Aorta (tissue), 5 donors: Measurements from ENCODE around the gene COG5. TPM values are rescaled to one million over a fixed set of nuclear protein-coding genes. Genes with fewer than 3 reads are reported as not detected.

ENCODE experiments used
- ATAC-seq: fragments of 200-7000 bp; cut with Tn5 transposase; one replicate; pipeline ENCODE4 v1.9.1; 2022; ENCODE audit warnings: moderate library complexity; ENCODE audit not compliant: low FRiP score
- DNase-seq, 2 donors: peaks; one replicate each; pipeline ENCODE4 v3.0.0-alpha.2; 2020
- H3K27ac ChIP-seq, 2 donors: one replicate each; pipeline ENCODE4 v1.5.1; 2013; ENCODE audit warnings: low read length in 2 of 2, mild to moderate bottlenecking in 2 of 2, moderate library complexity in 2 of 2, control low read depth in 1 of 2, inconsistent platforms in 1 of 2, low read depth in 1 of 2
- H3K27me3 ChIP-seq, 2 donors: one replicate each; pipeline ENCODE4 v1.6.1; 2013; ENCODE audit warnings: control low read depth in 1 of 2, low read length in 1 of 2, mild to moderate bottlenecking in 1 of 2, moderate library complexity in 1 of 2; ENCODE audit not compliant: insufficient read depth in 2 of 2, control insufficient read depth in 1 of 2
- H3K36me3 ChIP-seq, 2 donors: one replicate each; pipeline ENCODE4 v1.6.1; 2013; ENCODE audit warnings: control low read depth in 1 of 2, low read length in 1 of 2, mild to moderate bottlenecking in 1 of 2; ENCODE audit not compliant: insufficient read depth in 2 of 2, control insufficient read depth in 1 of 2
- H3K4me1 ChIP-seq, 2 donors: one replicate each; pipeline ENCODE4 v1.6.1; 2013; ENCODE audit warnings: low read length in 2 of 2, control low read depth in 1 of 2, mild to moderate bottlenecking in 1 of 2, moderate library complexity in 1 of 2; ENCODE audit not compliant: insufficient read depth in 2 of 2, control insufficient read depth in 1 of 2
- H3K4me3 ChIP-seq, 2 donors: one replicate each; pipeline ENCODE4 v1.5.1; 2013; ENCODE audit warnings: low read length in 2 of 2, control low read depth in 1 of 2, mild to moderate bottlenecking in 1 of 2
- H3K9me3 ChIP-seq: one replicate; pipeline ENCODE4 v1.6.1; 2013; ENCODE audit warnings: mild to moderate bottlenecking, low read length; ENCODE audit not compliant: control insufficient read depth
- WGBS, 2 donors: extraction: QIAGEN DNeasy Blood & Tissue Kit; methylation state at CpG; one replicate each; pipeline ENCODE4 v1.1.7; 2013; 5-methylcytosine and 5-hydroxymethylcytosine counted together
- intact Hi-C, 2 donors: fragments of 100-400 bp; cut with DNase I; formaldehyde crosslinking; loops; one replicate each; pipeline versions ENCODE4 v1.14.2 to v1.15.0; 2022
- polyA plus RNA-seq, 2 donors: library from polyadenylated mRNA; stranded (reverse); fragments of 200-250 nt; gene quantifications; one replicate each; pipeline ENCODE4 v1.2.3, GENCODE V29; 2013
- total RNA-seq, 2 donors: library from RNA; stranded (reverse); fragmentation: NEBNext Ultra II Directional; extraction: Animal tissue kit (Norgen Biotek cat#: 25700); gene quantifications; one replicate each; pipeline ENCODE4 v1.2.1, GENCODE V29; 2021
- donor health status: healthy with polysubstance abuse.
- donor health status: Bipolar disorder and iron deficiency.
- donor health status: DM: no; HTN: no; CAD: no.
- donor health status: DM: no; HTN: no; CAD: no.
- donor health status: DM: yes; HTN: yes; CAD: no.

COG5 gene
- total and polyA plus RNA-seq, 4 donors: 8.6 to 58.2 (median 33.4) TPM

- WGBS, 2 donors: 84 to 90% methylated on average over 1 of the region's 1 CpG
- no peak for ATAC-seq
- intact Hi-C loops: no loop called here
- no peak overlapping the region for H3K27ac ChIP-seq
- no peaks in the 10 kb centered on the region for H3K4me1 ChIP-seq
- H3K27me3 ChIP-seq: no peaks in the 10 kb centered on the region
- no peaks in the 10 kb centered on the region for H3K36me3 ChIP-seq
- DNase-seq: no peak
- H3K4me3 ChIP-seq: no peak overlapping the region
- H3K9me3 ChIP-seq: no peaks in the 10 kb centered on the region
Observed at GRCh38 chr7:107321611-107322010, 242.1 kb downstream of the COG5 start.

- no peaks in the 10 kb centered on the region for H3K9me3 ChIP-seq
Observed at GRCh38 chr7:107319724-107320228, 243.9 kb downstream of the COG5 start.

GRCh38 chr7:107318523-107319160 is 245.1 kb downstream of the COG5 start:
- 89 to 90% methylated on average over 3 of the region's 3 CpGs for WGBS, 2 donors
- H3K9me3 ChIP-seq: no peaks in the 10 kb centered on the region
- H3K36me3 ChIP-seq: no peaks in the 10 kb centered on the region
- intact Hi-C loops: no loop called here
- no peak overlapping the region for H3K4me3 ChIP-seq
- no peak overlapping the region for H3K27ac ChIP-seq
- no peaks in the 10 kb centered on the region for H3K27me3 ChIP-seq
- no peaks in the 10 kb centered on the region for H3K4me1 ChIP-seq
- ATAC-seq (no peak), DNase-seq (no peak)

More at GRCh38 chr7:107319724-107320228, 243.9 kb downstream of the COG5 start:
- no peak for DNase-seq
- Histone ChIP-seq H3K27ac (no peak overlapping the region), H3K27me3 (no peaks in the 10 kb centered on the region), H3K4me3 (no peak overlapping the region), H3K36me3 (no peaks in the 10 kb centered on the region), H3K4me1 (no peaks in the 10 kb centered on the region)
- 94% methylated on average over 2 of the region's 2 CpGs for WGBS, 2 donors
- ATAC-seq: no peak
- intact Hi-C loops: no loop called here

GRCh38 chr7:107315716-107316220 is 248.0 kb downstream of the COG5 start:
- intact Hi-C loops: no loop called here
- 87 to 89% methylated on average over 1 of the region's 1 CpG for WGBS, 2 donors
- no peak for ATAC-seq
- H3K36me3 ChIP-seq: no peaks in the 10 kb centered on the region
- H3K27ac ChIP-seq: no peak overlapping the region
- no peaks in the 10 kb centered on the region for H3K4me1 ChIP-seq
- no peaks in the 10 kb centered on the region for H3K9me3 ChIP-seq
- DNase-seq: no peak
- no peaks in the 10 kb centered on the region for H3K27me3 ChIP-seq
- H3K4me3 ChIP-seq: no peak overlapping the region

- no peak for DNase-seq
- 94 to 100% methylated on average over 1 of the region's 1 CpG for WGBS, 2 donors
- no peak overlapping the region for H3K27ac ChIP-seq
- no peaks in the 10 kb centered on the region for H3K9me3 ChIP-seq
- intact Hi-C loops: no loop called here
- H3K4me3 ChIP-seq: no peak overlapping the region
- H3K36me3 ChIP-seq: no peaks in the 10 kb centered on the region
- no peak for ATAC-seq
- no peaks in the 10 kb centered on the region for H3K4me1 ChIP-seq
- H3K27me3 ChIP-seq: no peaks in the 10 kb centered on the region
Observed at GRCh38 chr7:107313355-107313754, 250.4 kb downstream of the COG5 start.

- H3K36me3 ChIP-seq: no peaks in the 10 kb centered on the region
- DNase-seq (no peak), ATAC-seq (no peak)
- H3K4me3 ChIP-seq: no peak overlapping the region
- no peak overlapping the region for H3K27ac ChIP-seq
- no peaks in the 10 kb centered on the region for H3K9me3 ChIP-seq
- intact Hi-C loops: no loop called here
- no peaks in the 10 kb centered on the region for H3K4me1 ChIP-seq
- 77 to 90% methylated on average over 4 of the region's 4 CpGs for WGBS, 2 donors
- no peaks in the 10 kb centered on the region for H3K27me3 ChIP-seq
Observed at GRCh38 chr7:107312418-107312817, 251.3 kb downstream of the COG5 start.

GRCh38 chr7:107309296-107309695 is 254.4 kb downstream of the COG5 start:
- intact Hi-C loops: no loop called here

GRCh38 chr7:107304636-107305035 is 259.1 kb downstream of the COG5 start:
- intact Hi-C loops: no loop called here
- ATAC-seq (no peak), DNase-seq (no peak)
- no peak overlapping the region for H3K4me3 ChIP-seq
- peaks cover 0 to 3% of the 10 kb centered on the region in 2 donors for H3K36me3 ChIP-seq
- no peaks in the 10 kb centered on the region for H3K4me1 ChIP-seq
- 81 to 83% methylated on average over 3 of the region's 3 CpGs for WGBS, 2 donors
- H3K9me3 ChIP-seq: peaks cover 3% of the 10 kb centered on the region
- H3K27me3 ChIP-seq: no peaks in the 10 kb centered on the region
- H3K27ac ChIP-seq: no peak overlapping the region

More at GRCh38 chr7:107309296-107309695, 254.4 kb downstream of the COG5 start:
- ATAC-seq (no peak), DNase-seq (no peak)
- no peak overlapping the region for H3K4me3 ChIP-seq
- H3K9me3 ChIP-seq: peaks cover 3% of the 10 kb centered on the region
- H3K27me3 ChIP-seq: no peaks in the 10 kb centered on the region
- no peaks in the 10 kb centered on the region for H3K4me1 ChIP-seq
- H3K27ac ChIP-seq: no peak overlapping the region
- peaks cover 0 to 3% of the 10 kb centered on the region in 2 donors for H3K36me3 ChIP-seq
- WGBS, 2 donors: 71 to 78% methylated on average over 1 of the region's 1 CpG

GRCh38 chr7:107304063-107304462 is 259.7 kb downstream of the COG5 start:
- H3K4me3 ChIP-seq: no peak overlapping the region
- H3K9me3 ChIP-seq: peaks cover 3% of the 10 kb centered on the region
- no peaks in the 10 kb centered on the region for H3K27me3 ChIP-seq
- H3K4me1 ChIP-seq: no peaks in the 10 kb centered on the region
- no peak for ATAC-seq
- DNase-seq: no peak
- WGBS, 2 donors: 94 to 97% methylated on average over 1 of the region's 1 CpG
- peaks cover 0 to 3% of the 10 kb centered on the region in 2 donors for H3K36me3 ChIP-seq
- intact Hi-C loops: no loop called here
- no peak overlapping the region for H3K27ac ChIP-seq
